NCI-H2227 (cell line): ENCODE measurements around the gene ABCB8.

ENCODE experiments used
- DNase-seq: peaks from one replicate; lab custom pipeline; 2025; ENCODE audit not compliant: unreplicated experiment; lab: John Stamatoyannopoulos, UW

ABCB8 gene

DNA sequence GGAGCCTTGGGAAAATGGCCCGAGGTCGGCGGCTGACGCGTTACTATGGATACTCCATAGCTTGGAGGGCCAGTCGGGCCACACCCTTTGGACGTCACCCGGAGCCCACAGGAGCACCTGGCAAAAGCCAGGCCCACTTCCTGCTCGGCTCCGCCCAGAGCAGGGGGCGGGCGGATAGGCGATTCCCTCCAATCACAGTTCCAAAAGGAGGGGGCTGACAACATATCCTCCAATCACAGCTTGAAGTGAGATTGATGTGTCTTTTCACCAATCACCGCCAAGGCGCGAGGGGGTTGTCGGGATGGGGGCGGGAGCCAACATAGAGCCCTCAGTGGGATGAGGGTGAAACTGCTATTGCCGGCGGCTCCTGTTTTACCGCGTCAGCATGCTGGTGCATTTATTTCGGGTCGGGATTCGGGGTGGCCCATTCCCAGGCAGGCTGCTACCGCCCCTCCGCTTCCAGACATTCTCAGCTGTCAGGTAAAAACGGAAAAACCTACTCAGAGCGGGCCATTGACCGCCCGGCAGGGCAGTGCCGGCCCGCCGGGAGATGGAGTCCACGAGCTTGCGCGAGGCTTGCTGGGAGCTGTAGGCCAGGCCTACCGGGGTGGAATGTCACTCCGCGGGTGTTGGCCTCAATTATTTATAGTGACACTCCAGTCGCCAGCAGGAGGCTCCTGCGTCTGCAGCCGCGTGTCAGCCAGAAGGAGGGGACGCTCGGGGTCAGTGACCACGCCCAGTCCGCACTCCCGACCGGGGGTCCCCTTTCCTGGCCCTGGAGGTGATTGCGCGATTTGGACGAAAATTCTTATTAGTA is at the start of gene ABCB8:
Gene ABCB8 (plus strand): TSS at position 320 of the 817 bp plus-strand sequence. CDS start 66 bp downstream, at position 386.
- DNase-seq: peak; percentile 100

DNA sequence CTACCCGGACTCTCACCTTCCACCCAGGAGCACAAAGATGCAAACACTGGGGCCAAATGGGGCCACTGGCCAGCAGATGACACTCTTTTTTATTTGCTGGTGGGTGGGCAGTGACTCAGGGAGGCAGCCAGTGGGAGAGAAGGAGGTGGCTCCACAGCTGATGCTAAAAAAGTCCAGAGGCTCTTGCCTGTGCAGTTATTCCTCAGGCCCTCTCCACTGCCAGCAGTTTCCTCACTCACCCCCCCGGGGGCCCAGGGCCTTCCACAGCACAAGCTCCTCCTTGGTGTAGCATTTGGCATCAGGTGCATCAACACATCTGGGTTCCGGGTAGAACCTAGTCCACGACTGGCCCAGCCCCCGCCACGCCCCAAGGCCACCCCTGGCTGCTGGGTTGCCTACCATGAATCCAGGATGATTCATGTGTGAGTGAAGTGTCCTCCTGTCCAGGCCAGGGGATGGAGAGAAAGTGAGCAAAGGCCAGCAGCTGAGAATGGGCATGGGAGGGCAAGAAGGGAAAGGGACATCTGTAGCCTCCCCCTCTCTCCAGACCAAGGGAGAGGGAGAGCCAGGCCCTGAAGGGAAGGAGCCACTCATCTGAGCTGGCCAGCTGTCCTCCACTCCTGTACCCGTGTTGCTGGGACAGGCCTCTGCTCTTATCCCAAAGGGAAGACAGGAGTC is 48.4 kb upstream of the ABCB8 start:
- no peak for DNase-seq

DNA sequence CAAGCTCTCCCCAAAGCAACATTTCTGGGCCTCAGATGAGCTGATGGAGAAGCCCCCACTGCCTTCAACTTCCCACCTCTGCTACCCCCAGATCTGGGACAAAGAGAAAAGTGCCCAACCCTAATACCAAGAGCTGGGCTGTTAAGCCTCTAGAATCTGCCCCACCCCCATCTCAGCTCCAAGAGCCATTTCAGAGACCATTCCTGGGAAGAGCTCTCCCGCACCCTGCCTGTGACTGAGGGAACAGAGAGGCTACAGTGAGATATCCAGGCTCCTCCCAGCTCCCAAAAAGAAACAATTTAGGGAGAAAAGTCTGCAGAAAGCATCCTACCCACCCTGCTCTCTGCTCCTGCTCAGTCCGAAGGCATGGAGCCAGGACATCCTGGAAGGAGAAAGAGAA is 47.6 kb upstream of the ABCB8 start:
- peak; percentile 33 for DNase-seq

DNA sequence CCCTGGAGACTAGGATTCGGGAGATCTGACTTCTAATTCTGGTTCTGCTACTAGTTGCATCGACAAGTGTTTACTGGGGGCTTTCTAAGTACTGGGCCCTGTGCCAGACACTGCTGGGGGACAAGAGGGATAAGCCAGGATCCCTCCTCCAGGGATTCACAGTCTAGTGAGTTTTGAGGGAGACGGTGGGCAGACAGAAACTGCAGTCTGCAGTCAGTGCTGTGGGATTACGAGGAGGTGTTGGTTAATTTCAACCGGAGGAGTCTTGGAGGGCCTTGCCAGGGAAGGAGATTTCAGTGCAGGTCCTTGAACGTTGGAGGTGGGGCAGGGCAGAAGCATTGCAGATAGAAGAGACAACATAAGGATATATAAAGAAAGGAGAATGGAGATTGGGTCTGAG is 46.6 kb upstream of the ABCB8 start:
- no peak for DNase-seq

DNA sequence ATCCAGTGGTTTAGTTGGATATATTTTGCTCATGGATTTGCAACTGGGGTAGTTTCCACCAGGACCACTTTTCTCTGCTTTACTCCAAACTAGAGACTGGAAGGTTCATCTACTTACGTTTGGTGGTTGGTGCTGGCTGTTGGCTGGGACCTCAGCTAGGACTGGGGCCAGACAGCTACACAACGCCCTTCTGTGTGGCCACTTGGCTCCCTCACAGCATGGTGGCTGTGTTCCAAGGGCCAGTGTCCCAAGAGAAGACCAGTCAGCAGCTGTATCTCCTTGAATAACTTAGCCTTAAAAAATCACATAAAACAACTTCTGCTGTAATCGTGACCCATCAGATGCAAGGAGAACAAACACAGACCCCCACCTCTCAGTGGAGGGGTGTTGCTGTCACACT is 45.9 kb upstream of the ABCB8 start:
- DNase-seq: no peak

DNA sequence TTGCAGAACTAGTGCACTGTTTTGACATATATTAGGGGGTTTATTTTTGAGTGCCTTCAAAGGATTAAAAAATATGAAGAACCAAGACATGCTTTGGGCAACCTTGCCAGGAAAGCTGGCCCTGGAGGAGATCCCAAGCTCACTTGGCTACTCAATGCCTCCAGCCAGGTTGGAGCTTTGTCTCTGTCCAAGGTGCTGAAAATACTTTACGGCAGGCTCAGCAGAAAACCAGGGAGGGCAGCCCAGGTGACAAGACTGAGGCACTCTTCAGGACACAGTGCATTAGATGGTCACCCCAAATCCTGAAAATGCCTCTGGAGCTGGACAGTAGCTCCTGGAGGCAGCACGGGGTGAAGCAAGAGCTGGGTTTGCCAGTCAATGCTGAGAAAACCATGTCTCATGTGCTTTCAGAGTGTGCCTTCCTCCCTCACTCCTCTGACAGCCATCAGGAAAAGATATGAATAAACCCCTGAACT is 44.3 kb upstream of the ABCB8 start:
- DNase-seq: no peak

DNA sequence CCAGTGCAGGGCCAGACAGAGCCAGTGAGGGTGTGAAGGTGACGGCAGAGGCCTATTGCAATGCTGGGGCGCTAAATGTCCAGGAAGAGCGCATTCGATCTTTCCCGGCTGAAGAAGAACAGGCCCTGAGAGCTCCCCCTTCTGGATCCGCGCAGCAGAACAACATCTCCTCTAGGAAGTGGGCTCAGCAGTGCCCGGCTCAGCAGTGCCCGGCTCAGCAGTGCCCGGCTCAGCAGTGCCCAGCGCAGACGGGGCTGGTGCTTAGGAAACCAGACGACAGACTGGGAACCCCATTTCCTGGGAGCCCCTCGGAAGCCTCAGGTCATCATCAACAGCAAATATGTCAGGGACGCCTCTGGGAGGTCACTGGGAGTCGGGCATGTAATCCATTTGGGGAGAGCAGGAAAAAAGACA is 42.1 kb upstream of the ABCB8 start:
- DNase-seq: peak; percentile 62

DNA sequence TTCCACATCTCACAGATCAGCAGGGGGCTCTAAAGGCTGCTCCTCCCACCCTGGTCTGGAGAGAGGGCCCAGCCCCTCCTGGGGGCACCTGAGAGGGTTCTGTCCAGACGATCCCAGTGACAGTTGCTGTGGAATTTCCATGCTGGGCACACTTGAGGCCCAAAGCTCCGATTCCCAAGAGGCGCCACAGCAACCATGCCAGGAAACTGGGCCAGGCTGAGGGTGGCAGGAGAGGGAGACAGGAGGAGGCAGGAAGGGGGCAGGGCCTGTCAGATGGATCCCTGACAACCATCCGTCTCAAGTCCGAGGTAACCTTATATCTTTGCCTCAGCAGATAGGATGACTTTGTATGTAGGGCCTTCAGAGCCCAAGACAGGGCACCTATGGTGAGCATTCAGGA is 41.7 kb upstream of the ABCB8 start:
- DNase-seq: no peak

DNA sequence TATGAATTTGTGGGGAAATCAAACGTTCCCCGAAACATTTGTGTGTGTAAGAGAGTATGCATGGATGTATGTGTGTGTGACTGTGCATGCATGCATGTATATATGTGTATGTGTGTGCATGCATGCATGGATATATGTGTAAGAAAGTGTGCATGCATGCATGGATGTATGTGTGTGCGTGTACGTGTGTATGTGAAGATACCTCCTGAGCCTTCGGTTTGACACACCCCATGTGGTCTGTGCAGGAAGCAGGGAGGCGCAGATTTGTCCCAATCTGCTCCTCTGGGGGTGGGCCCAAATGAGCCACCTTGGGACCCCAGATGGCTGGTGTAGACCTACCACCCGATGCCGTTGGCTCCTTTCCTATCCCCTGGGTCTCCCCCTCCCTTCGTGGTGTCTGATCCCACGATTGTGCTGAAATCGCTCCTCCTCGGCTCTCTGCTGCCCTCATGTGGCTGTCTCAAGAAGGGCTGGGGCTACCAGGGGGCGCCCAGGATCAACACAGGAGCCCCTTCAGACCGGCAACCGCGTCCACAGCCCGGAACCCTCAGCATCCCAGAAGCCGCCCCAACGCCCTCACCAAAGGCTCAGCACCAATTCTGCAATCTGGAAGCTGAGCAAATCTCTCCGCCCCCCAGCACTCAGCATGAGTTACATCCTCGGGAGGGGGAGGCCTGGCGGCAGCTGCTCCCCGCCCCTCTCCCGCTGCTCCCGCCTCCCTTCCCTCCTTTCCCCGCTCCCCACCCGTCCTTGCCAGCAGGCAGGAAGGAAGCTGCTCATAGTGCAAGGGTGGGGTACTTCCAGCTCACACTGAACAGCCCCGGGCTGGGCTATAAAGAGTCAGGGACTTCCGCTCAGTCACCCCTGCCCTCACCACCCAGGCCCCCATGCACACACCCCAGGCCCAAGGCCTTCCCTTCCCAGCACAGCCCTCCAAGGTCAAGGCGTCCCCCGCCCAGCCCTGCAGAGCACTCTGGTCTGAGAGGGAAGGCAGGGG is 39.7 kb upstream of the ABCB8 start:
- DNase-seq: peak; percentile 96

DNA sequence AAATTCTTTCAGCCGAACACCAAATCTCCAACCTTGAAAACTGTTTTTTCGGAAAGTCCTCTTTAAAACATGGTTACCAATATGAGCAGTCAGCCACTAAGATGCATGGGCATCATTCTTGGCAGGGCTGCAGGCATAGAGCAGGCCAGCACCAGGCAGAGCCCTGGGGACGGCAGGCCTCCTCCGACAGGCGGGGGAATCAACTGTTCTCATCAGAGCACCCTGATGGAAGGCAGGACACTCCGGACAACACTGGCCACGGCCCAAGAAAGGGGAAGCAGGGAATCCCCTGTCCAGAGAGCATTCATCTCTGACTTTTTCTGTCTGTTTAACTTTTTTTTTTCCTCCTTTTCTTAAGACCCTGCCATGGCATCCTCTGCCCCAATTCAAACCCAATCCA is 38.8 kb upstream of the ABCB8 start:
- no peak for DNase-seq

DNA sequence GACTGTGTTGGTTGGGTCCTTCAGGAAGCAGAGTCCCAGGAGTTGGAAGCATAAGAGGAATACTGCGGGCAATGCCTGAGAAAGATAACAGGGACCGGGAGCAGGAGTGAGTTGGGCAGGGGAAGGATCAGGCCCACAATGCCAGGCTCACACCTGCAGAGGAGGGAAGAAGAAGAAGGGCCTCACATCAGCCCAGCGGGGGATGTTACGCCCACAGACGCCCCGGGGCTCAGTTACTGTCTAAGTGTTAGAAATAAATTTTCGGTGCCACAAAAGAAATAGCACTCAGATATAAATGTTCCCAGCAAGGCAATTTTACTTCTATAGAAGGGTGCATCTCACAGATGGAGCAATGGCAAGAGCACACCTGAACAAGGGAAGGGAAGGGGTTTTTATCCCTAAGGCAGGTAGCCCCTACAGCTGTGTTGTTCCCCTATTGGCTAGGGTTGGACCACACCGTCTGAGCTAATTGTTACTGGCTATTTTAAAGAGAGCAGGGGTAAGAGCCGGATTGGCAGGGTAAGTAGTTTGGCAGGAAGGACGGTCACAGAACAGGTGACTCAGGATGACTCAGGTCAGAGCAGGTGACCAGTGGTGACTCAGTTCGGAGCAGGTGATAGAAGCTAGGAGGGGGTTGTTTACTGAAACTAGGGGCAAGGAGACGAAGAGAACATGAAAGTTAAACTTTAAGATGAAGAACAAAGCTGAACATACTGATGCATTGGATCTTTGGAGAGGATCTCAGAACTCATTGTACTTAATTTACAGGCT is 37.6 kb upstream of the ABCB8 start, which contains the start of gene NOS3:
Gene NOS3 (plus strand): TSS at position 602 of the 771 bp plus-strand sequence. CDS start 2,787 bp downstream, outside the sequence.
- DNase-seq: no peak

DNA sequence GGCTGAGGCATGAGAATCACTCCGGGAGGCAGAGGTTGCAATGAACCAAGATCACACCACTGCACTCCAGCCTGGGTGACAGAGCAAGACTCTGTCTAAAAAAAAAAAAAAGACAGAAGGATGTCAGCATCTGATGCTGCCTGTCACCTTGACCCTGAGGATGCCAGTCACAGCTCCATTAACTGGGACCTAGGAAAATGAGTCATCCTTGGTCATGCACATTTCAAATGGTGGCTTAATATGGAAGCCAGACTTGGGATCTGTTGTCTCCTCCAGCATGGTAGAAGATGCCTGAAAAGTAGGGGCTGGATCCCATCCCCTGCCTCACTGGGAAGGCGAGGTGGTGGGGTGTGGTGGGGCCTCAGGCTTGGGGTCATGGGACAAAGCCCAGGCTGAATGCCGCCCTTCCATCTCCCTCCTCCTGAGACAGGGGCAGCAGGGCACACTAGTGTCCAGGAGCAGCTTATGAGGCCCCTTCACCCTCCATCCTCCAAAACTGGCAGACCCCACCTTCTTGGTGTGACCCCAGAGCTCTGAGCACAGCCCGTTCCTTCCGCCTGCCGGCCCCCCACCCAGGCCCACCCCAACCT is 36.1 kb upstream of the ABCB8 start:
- no peak for DNase-seq

DNA sequence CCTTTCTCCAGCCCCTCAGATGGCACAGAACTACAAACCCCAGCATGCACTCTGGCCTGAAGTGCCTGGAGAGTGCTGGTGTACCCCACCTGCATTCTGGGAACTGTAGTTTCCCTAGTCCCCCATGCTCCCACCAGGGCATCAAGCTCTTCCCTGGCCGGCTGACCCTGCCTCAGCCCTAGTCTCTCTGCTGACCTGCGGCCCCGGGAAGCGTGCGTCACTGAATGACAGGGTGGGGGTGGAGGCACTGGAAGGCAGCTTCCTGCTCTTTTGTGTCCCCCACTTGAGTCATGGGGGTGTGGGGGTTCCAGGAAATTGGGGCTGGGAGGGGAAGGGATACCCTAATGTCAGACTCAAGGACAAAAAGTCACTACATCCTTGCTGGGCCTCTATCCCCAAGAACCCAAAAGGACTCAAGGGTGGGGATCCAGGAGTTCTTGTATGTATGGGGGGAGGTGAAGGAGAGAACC is 35.4 kb upstream of the ABCB8 start:
- DNase-seq: peak; percentile 73

DNA sequence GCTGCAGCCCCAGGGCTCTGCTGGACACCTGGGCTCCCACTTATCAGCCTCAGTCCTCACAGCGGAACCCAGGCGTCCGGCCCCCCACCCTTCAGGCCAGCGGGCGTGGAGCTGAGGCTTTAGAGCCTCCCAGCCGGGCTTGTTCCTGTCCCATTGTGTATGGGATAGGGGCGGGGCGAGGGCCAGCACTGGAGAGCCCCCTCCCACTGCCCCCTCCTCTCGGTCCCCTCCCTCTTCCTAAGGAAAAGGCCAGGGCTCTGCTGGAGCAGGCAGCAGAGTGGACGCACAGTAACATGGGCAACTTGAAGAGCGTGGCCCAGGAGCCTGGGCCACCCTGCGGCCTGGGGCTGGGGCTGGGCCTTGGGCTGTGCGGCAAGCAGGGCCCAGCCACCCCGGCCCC is 34.7 kb upstream of the ABCB8 start:
- DNase-seq: no peak

DNA sequence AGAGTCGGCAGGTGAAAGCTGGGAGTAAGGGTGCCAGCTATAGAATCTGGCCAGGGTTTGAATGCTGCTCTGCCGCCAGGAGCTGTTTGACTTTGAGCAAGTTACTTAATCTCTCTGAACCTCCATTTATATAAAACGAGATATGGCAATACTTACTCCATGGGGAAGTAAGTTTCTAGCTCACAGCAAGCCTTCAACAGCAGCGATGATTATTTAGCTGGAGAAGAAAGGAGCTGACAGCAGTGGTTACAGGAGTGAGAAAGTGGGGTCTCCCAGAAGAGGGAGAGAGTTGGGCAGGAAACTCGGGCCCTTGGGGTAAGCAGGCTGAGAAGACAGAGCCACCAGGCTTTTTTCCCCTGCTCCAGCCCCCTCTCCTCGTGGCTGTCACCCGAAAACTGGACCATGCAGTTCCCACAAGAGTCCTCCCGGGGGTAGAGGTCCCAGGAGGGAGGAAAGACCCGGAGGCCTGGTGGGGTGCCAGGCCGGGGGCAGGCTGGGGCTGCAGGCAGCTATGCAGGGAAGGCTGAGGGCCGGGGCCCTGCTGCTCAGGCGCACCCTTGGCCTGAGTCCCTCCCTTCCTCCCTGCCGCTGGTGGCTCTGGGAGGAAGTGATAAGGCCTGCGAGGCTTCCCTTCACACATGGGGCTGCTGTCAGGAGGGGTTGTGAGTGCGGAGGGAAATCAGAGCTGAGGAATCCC is 34.0 kb upstream of the ABCB8 start:
- DNase-seq: no peak

DNA sequence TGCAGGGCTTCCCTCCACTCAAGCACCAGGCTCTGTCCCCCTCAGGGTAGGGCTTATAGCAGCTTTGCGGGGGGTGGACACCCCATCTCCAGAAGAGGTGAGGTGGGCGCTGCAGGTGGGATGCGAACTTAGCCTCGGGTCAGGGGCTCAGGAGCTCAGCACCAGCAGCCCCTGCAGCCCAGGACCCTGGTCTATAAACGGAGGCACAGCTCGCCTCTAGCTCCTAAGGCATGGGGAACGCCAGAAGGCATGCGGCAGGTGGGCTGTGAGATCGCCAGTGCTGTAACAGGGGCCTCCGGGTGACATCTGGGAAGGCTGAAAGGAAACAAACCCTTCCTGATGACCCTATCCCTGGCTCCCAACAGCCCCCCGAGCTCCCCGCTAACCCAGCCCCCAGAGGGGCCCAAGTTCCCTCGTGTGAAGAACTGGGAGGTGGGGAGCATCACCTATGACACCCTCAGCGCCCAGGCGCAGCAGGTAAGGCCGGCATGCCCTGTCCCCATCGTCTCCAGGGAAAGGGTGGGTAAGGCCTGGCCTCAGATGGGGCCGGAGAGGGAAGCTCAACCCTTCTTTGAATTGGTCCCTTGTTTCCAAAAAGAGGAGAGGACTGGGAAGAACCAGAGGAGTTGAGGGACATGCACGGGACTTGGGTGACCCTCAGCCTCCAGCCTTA is 33.3 kb upstream of the ABCB8 start:
- no peak for DNase-seq

DNA sequence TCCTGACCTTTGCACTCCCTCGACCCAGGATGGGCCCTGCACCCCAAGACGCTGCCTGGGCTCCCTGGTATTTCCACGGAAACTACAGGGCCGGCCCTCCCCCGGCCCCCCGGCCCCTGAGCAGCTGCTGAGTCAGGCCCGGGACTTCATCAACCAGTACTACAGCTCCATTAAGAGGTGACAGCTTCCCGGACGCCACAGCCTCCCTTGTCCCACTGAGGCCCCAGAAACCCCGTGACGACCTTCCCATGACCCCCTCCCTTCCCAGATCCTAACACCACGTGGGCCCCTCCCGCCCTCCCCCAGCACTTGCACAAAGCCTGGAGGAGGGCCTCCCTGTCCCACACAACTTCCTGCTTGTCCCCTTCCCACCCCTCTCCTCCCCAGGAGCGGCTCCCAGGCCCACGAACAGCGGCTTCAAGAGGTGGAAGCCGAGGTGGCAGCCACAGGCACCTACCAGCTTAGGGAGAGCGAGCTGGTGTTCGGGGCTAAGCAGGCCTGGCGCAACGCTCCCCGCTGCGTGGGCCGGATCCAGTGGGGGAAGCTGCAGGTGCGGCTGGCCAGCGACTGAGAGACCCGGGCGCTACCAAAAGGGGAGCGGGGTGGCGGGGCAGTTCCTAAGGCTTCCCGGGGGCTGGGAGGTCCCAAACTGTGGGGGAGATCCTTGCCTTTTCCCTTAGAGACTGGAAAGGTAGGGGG is 31.7 kb upstream of the ABCB8 start:
- no peak for DNase-seq

DNA sequence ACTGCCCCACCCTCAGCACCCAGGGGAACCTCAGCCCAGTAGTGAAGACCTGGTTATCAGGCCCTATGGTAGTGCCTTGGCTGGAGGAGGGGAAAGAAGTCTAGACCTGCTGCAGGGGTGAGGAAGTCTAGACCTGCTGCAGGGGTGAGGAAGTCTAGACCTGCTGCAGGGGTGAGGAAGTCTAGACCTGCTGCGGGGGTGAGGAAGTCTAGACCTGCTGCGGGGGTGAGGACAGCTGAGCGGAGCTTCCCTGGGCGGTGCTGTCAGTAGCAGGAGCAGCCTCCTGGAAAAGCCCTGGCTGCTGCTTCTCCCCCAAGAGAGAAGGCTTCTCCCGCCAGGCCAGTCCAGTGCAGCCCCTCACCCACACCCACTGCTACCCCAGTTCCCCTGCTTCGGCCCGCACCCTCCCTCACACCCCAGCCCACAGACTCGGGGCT is 31.2 kb upstream of the ABCB8 start:
- DNase-seq: no peak
